ENCODE measurements around the gene GALNT2. TPM values are rescaled to one million over a fixed set of nuclear protein-coding genes. Genes with fewer than 3 reads are reported as not detected.
A peak's percentile ranks its signal among the peaks of the same experiment; 100 is the strongest.

The GALNT2 gene
- total and polyA plus RNA-seq, 3 donors from 2014 or later = 63.0 to 135 (median 114) TPM

GRCh38 chr1:230138561-230139239 lies 71.7 kb downstream of the GALNT2 start:
- Histone ChIP-seq H3K4me3 (no peak overlapping the region), H3K27me3 (no peaks in the 10 kb centered on the region), H3K27ac (no peak overlapping the region), H3K4me1 (peaks cover 54% of the 10 kb centered on the region), H3K9me3 (no peaks in the 10 kb centered on the region), H3K36me3 (ENCODE audit: low read depth, missing control alignments) (no peaks in the 10 kb centered on the region)
- WGBS, 2 donors = 84 to 90% methylated on average over 7 of the region's 7 CpGs
- no peak for TF ChIP-seq POLR2A (IDR thresholded peaks at IDR 0.05)
- no peak for TF ChIP-seq CTCF (IDR thresholded peaks at IDR 0.05)
- intact Hi-C loops (cut with DNase I; ENCODE audit: low total_unique reads) = no loop called here
- no peak for DNase-seq

GRCh38 chr1:230139315-230139714 lies 72.3 kb downstream of the GALNT2 start:
- Histone ChIP-seq H3K9me3 (no peaks in the 10 kb centered on the region), H3K4me1 (peaks cover 56% of the 10 kb centered on the region), H3K36me3 (ENCODE audit: low read depth, missing control alignments) (no peaks in the 10 kb centered on the region), H3K4me3 (no peak overlapping the region), H3K27me3 (no peaks in the 10 kb centered on the region), H3K27ac (no peak overlapping the region)
- TF ChIP-seq POLR2A (IDR thresholded peaks at IDR 0.05) (no peak), CTCF (IDR thresholded peaks at IDR 0.05) (no peak)
- WGBS, 2 donors = 85 to 86% methylated on average over 4 of the region's 4 CpGs
- intact Hi-C loops (cut with DNase I; ENCODE audit: low total_unique reads) = no loop called here
- DNase-seq = no peak

- WGBS, 2 donors = 93% methylated on average over 6 to 8 of the region's 8 CpGs
Observed at GRCh38 chr1:230139741-230140140, 72.7 kb downstream of the GALNT2 start.

DNA sequence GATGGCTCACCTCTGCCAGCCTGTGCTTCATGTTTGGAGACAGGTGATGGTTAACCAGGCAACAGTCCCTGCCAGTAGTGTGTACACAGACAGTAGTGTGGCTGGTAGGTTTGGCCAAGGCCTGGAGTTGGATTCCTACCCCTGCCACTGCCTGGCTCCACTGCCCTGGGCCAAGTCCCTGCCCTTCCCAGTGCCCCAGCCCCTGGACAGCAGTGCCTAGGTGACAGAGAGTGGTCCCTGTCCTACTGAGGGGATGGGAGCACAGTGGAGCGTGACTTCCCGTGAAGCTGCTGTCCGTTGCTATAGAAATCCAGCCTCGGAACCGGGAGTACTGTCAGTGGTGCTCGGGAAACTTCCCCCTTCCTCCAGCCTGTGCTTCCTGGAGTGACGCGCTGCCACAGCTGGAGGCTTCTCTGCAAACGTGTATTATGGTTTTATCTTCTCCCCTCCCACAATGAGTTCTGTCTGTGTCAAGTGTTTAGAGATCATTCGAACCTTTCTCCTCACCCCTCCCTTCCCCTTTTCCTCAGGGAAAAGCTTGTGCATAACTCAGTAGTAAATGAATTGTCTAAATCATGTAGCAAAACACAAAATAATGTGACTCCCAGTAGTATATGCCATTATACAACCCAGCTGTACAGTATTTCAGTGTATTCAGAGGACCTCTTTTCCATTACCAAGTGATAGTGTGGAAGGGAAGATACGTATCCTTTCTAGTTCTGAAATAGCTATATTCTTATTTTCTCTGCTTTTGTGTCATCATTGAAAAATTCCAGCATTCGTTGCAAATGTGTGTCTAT lies 73.4 kb downstream of the GALNT2 start:
- peaks cover 67% of the 10 kb centered on the region for H3K4me1 ChIP-seq
- no peaks in the 10 kb centered on the region for H3K27me3 ChIP-seq
- no peaks in the 10 kb centered on the region for H3K9me3 ChIP-seq
- peak; percentile 56 for DNase-seq
- no peak for TF ChIP-seq POLR2A (IDR thresholded peaks at IDR 0.05)
- no peak for TF ChIP-seq CTCF (IDR thresholded peaks at IDR 0.05)
- H3K36me3 ChIP-seq (ENCODE audit: low read depth, missing control alignments) = no peaks in the 10 kb centered on the region
- no peak overlapping the region for H3K4me3 ChIP-seq
- no peak overlapping the region for H3K27ac ChIP-seq
- WGBS, 2 donors = 63 to 68% methylated on average over 12 of the region's 12 CpGs
- intact Hi-C loops (cut with DNase I; ENCODE audit: low total_unique reads) = no loop called here

More at GRCh38 chr1:230139741-230140140, 72.7 kb downstream of the GALNT2 start:
- Histone ChIP-seq H3K27ac (no peak overlapping the region), H3K4me3 (no peak overlapping the region), H3K27me3 (no peaks in the 10 kb centered on the region), H3K36me3 (ENCODE audit: low read depth, missing control alignments) (no peaks in the 10 kb centered on the region), H3K9me3 (no peaks in the 10 kb centered on the region), H3K4me1 (peaks cover 60% of the 10 kb centered on the region)
- no peak for DNase-seq
- TF ChIP-seq CTCF (IDR thresholded peaks at IDR 0.05) (no peak), POLR2A (IDR thresholded peaks at IDR 0.05) (no peak)
- intact Hi-C loops (cut with DNase I; ENCODE audit: low total_unique reads) = no loop called here
